ENCODE measurements around the gene GHRL.

GHRL gene, protein sequence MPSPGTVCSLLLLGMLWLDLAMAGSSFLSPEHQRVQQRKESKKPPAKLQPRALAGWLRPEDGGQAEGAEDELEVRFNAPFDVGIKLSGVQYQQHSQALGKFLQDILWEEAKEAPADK

GRCh38 chr3:10292505-10293419 is at the start of gene GHRL:
Gene GHRL (minus strand): TSS chr3:10292947. CDS start chr3:10290180, 2,767 bp downstream.
- DNase-seq = no peak

DNA sequence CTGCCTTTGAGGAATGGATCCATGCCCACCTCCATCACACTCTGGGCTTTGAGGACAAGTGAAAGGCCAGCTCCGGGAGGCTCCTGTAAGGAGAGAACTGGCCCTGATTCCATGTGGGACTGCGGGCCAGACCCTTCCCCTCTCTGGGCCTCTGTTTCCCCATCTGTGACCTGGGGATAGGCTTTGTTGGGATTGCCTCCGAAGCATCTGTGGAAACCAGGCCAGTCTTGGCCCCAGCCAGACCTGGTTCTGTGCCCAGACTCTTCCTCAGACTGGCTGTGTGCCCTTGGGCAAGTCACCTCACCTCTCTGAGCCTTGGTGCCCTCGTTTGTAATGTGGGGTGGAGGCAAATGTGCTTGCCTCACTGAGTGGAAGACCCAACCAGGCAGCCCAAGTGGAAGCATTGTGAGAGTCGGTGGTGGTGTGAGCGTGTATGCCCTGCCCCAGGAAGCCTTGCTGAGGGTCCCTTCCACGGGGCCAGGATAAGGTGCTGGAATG is 49.2 kb upstream of the GHRL start:
- DNase-seq = no peak

- DNase-seq = no peak
Measured at GRCh38 chr3:10340476-10340875, 47.7 kb upstream of the GHRL start.

GRCh38 chr3:10340046-10340445 is 47.3 kb upstream of the GHRL start:
- DNase-seq = no peak

DNA sequence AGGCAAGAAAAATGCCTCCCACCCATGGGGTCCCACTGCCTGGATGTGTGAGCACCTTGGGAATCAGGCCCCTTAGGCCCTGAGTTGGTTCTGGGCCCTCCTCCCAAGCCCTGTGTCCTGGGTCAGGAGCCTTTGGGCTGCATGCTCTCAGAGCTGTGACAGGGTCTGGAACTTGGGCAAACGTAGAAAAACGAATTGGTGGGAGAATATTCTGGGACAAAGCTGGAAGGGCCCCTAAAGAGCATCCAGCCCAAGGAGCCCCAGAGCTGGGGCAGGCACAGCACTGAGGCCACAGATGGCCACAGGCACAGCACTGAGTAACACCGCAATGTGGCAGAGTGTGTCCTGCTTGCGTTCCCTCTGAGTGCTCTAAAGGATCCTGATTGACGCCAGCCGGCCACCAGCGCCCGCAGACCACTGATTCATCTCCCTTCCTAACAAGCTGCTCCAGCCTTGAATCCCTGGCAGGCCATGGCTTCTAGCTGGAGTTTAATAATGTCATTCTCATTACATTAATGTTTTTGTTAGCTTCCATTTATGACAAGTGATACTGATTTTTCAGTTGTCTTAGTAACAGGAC is 46.7 kb upstream of the GHRL start:
- DNase-seq = no peak

- no peak for DNase-seq
Measured at GRCh38 chr3:10338591-10339353, 46.0 kb upstream of the GHRL start.

DNA sequence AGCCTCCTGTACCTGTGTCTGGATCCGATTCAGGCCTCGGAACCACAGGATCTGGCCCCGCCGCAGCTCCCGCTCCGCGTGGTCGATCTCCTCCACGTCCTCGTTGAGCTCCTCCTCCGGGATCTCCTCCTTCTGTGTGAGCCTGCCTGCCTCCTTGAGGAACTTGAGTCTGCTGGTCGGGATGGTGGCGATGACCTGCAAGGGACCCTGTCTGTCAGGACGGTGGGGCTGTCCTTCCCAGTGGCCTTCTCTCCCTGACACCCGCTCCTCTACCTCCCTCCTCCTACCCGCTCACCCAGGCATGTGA is 45.4 kb upstream of the GHRL start:
- DNase-seq = no peak

DNA sequence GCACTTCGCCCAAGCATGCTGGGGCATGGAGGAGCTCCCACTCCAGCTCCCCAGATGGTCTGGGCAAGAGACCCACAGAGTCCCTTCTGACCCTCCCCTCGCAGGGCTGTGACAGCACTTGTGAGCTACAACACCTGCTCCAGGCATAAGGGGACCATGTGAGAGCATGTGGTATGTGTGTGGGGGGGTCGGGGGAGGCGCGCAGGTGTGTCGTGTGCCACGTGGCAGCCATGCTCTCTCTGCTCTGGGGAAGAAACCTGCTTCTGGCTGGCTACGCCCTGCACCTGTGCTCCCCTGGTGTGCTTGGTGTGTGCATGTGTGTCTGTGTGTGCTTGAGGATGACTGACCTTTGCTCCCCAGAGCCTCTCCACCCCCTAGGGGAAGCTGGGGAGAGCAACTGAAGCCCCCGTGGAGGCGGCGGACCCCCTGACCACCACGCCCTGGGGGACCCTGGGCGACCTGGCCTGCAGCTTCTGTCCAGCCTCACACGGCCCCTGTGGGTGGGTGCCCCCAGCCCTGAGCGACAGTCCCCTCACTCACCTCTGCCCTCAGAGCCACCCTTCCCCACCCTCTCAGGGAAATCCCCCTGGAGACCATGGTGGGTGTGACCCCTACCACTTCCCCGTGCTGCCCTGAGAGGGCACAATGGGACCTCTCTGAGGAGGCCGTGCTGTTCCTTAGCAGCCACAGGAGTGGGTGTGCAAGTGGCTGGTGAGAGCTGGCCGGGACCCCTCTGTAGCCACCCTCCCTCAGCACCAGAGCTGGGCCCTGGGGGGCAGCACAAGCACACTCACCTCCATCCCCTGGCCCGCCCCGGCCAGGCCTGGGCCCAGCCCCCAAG is 44.8 kb upstream of the GHRL start:
- DNase-seq = no peak

DNA sequence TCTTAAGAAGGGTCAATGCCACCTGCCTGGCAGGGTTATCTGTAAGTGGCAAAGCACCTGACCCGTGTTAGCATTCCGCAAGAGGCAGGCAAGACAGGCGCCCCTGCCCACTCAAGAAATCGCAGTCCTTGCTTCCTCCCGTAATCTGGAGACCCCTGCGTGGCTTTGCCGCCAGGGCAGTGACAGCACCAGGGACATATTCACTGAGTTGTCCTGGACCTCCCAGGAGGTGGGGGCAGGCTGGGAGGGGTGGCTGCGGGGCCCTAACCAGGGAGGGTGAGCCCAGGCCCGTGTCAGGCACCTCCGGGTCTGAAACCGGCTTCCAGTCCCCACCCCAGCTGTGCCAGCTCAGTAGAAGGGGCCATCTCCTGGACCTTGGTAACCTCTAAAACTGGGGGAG is 44.0 kb upstream of the GHRL start:
- DNase-seq = no peak

GRCh38 chr3:10335871-10336622 is 43.3 kb upstream of the GHRL start:
- DNase-seq = no peak

DNA sequence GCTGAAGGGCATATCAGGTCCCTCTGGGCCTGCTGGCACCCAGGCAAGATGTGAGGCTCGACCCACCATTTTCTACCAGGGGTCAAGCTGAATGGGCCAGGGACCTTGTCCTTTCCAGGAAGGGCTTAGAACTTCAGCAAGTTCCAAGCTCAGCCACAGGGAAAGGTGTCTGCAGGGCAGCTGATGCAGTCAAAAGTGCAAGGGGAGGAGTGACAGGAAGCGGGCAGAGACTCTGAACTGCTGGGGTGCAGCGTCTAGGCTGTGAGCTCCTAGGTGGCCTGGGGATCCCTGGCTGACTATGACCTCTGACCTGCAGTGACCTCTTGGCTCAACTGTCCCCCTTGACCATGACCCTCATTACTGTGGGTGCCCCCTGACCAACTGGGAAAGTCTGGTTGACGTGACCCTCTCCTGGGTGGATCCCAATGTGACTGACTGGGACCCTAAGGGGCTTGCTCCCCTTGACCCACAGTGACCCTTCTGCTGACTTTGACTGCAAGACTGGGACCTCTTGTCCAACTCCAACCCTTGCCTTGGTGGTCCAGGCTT is 42.5 kb upstream of the GHRL start:
- DNase-seq = no peak

DNA sequence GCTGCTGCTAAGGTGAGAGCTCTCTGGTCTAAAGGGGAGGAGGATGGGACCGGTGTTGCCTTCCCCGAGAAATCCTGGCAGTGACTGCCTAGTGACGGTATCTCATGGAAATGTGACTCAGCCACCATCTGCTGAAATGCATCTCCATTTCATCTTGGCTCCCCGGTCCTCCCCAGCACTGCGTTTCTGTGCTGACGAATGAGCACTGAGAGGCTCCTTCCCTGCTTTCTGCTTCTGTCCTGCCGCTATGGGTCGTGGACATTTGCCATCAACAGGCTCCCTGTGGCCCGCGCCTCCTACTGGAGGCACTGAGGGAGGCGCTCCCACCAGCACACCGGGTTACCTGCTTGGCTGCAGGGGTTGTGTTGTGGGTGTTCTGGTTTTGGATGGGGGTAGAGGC is 41.7 kb upstream of the GHRL start:
- no peak for DNase-seq

GRCh38 chr3:10334042-10334441 is 41.3 kb upstream of the GHRL start:
- DNase-seq = no peak

DNA sequence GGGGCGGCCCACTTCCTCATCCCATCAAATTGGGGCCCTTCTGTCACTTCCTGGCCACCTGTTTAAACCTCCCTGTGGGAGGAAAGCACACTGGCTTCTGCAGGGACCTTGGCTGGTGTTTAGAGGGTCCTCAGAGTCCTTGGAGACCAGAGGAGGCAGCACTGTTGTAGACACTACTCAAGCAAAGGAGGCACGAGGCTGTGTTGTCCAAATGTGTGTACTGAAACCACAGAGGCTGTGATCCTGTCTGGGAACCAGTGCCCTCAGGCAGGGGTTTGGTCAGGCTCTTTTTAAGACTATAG is 40.6 kb upstream of the GHRL start:
- DNase-seq = no peak

- DNase-seq = no peak
Measured at GRCh38 chr3:10332481-10333348, 40.0 kb upstream of the GHRL start.

DNA sequence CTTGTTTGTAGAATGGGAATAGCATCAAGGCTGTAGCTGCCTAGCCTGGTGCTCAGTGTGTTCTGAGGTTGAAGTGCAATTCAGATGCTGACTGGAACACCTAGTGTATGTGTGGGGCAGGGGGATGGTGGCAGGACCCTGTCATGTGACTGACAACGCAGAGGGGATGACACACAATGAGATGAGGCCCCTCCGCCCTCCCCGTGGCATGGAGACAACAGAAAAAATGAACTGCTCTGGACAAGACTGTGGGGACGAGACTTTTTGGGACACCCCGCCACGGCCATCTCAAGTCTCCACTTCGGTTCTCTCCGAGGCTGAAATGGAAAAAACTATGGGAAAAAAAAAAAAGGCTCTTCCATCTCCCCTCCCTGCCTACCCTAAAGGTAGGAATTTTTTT is 38.6 kb upstream of the GHRL start:
- DNase-seq = no peak

- no peak for DNase-seq
Measured at GRCh38 chr3:10330319-10330718, 37.6 kb upstream of the GHRL start.

DNA sequence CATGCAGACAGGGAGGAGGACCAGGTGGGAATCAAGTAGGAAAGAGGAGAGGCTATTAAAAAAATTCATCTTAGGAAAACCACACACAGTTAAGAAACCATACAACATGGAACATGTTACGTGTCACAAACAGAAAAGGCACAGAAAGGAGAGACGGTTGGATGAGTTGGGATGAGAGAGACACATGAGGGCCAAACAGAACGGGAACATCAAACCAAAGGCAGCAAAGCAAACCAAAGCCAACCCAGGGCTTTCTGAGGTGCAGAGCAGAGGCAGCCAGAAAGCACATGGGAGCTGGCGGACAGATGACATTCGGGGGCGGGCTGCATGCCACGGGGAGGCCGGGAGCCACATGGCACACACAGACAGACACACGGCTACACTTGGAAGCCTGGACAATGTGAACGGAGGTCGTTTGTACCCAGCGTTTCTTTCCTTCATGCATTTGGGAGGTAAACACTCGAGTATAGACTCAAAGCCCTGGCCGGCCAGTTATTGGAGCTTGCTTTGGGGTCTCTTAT is 36.8 kb upstream of the GHRL start:
- no peak for DNase-seq

GRCh38 chr3:10328460-10329071 is 35.8 kb upstream of the GHRL start:
- DNase-seq = no peak

GRCh38 chr3:10327592-10327991 is 34.8 kb upstream of the GHRL start:
- DNase-seq = no peak
